ENCODE data around the gene TMEM60.

DNA sequence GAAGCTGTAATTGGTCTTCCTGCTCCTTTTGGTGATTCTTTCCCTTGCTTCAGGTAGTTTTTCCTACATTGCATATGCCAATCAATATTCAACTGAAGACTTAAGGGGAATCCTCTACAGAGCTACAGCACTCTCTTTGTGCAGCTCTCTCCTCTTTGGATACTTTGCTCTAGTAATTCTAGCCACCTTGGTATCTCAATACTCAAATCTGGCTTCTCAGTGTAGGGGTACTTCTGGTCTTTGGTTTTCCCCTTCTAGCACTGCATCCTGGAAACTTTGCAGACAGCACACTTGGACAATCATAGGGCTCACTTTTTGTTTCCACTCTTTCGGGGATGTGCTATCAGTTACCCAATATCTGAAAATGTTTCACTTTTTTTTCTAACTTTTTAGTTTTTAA is 10.3 kb upstream of the TMEM60 start:
- no peak for TF ChIP-seq EZH2 (IDR thresholded peaks at IDR 0.05; ENCODE audit: borderline replicate concordance, control insufficient read depth, low read depth, low read length)
- TF ChIP-seq, protein P1, sequence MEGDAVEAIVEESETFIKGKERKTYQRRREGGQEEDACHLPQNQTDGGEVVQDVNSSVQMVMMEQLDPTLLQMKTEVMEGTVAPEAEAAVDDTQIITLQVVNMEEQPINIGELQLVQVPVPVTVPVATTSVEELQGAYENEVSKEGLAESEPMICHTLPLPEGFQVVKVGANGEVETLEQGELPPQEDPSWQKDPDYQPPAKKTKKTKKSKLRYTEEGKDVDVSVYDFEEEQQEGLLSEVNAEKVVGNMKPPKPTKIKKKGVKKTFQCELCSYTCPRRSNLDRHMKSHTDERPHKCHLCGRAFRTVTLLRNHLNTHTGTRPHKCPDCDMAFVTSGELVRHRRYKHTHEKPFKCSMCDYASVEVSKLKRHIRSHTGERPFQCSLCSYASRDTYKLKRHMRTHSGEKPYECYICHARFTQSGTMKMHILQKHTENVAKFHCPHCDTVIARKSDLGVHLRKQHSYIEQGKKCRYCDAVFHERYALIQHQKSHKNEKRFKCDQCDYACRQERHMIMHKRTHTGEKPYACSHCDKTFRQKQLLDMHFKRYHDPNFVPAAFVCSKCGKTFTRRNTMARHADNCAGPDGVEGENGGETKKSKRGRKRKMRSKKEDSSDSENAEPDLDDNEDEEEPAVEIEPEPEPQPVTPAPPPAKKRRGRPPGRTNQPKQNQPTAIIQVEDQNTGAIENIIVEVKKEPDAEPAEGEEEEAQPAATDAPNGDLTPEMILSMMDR (IDR thresholded peaks at IDR 0.05 in 2 of 3, conservative IDR thresholded peaks at IDR 0.05 in 1 of 3; ENCODE audit: control insufficient read depth in 2 of 3, extremely low read depth in 1 of 3, insufficient read depth in 1 of 3, low read depth in 3 of 3, low read length in 3 of 3), result no peak
- TF ChIP-seq ZNF274 (IDR thresholded peaks at IDR 0.05; ENCODE audit: insufficient read depth, insufficient read length), result no peak
- no peak for TF ChIP-seq YY1 (IDR thresholded peaks at IDR 0.05; ENCODE audit: low read depth, low read length)
- no peak for TF ChIP-seq MYC (IDR thresholded peaks at IDR 0.05; ENCODE audit: insufficient read depth, insufficient read length, insufficient replicate concordance, low read length, severe bottlenecking)
- TF ChIP-seq, protein P2, sequence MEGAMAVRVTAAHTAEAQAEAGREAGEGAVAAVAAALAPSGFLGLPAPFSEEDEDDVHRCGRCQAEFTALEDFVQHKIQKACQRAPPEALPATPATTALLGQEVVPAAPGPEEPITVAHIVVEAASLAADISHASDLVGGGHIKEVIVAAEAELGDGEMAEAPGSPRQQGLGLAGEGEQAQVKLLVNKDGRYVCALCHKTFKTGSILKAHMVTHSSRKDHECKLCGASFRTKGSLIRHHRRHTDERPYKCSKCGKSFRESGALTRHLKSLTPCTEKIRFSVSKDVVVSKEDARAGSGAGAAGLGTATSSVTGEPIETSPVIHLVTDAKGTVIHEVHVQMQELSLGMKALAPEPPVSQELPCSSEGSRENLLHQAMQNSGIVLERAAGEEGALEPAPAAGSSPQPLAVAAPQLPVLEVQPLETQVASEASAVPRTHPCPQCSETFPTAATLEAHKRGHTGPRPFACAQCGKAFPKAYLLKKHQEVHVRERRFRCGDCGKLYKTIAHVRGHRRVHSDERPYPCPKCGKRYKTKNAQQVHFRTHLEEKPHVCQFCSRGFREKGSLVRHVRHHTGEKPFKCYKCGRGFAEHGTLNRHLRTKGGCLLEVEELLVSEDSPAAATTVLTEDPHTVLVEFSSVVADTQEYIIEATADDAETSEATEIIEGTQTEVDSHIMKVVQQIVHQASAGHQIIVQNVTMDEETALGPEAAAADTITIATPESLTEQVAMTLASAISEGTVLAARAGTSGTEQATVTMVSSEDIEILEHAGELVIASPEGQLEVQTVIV (IDR thresholded peaks at IDR 0.05; ENCODE audit: borderline replicate concordance, partially characterized antibody), result no peak
